Esophagus mucosa (tissue), 1 donor: ENCODE results near the gene GREB1. TPM values are rescaled to one million over a fixed set of nuclear protein-coding genes. Genes with fewer than 3 reads are reported as not detected.

ENCODE experiments used
- ATAC-seq: fragments of 200-7000 bp; cut with Tn5 transposase; one replicate; pipeline ENCODE4 v1.9.1; 2020
- total RNA-seq: library from RNA; stranded (reverse); gene quantifications from one replicate; pipeline ENCODE4 v1.2.4, GENCODE V29; 2023
- donor health status: DM: yes; HTN: yes; CAD: no.

The GREB1 gene
- total RNA-seq, 1 donor from 2014 or later: 0.60 TPM

DNA sequence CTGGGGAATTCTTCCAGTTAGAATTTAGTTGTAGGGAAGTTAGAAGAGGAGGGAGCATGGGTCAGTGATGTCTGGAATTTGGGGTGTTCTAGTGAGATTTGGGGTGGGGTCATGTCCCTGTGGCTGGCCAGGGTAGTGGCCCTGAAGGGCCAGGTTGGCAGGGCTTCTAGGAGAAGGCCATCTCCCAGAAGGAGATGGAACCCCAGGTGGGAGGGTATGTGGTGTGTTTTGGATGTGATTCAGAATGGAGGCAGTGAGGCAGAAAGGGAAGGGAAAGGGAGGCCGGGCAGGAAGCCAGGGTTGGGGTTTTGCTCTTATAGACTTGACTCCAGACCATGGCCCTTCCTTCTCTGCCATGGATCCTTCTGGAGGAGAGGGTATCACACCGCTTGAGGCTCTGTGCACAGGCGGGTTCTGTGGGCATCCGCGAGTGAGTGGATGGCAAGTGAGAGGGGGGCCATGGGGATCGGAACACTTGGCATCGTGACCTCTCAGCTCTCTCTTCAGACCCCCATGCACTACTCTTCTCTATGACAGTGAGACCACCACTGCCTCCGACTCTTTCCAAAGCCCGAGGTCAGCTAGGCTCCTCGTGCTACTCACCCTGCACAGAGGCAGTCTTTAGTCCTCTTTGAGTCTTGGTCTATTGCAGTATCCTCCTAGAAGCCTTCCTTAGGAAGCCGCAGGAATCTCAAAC is 7.3 kb downstream of the GREB1 start:
- ATAC-seq: no peak

- ATAC-seq: no peak
Measured at GRCh38 chr2:11541693-11542274, 7.9 kb downstream of the GREB1 start.

DNA sequence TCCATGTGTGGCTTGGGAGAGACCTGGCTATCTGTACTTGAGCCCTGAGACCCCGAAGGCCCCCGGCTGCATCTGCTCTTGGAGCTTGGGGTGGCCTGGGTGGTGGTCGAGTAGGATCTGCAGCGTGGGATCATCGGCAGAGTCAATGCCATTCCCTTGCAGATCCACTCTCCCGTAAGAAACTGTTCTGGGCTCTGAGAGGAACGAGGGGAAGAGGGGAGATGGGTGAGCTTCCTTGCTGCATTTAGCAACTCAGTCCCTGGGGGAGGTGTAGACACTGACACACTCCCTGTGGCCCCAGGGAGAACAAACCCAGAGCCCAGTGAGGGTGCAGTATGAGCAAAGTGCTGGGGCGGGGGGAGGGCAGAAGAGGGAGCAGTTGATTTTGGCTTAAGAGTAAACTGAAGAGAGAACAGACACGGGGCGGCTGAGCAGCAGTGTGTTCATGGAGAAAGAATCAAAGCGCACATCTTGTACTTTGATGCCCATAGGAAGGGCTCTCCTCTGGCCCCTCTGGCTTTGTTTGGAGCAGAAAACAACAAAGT is 8.5 kb downstream of the GREB1 start:
- no peak for ATAC-seq

DNA sequence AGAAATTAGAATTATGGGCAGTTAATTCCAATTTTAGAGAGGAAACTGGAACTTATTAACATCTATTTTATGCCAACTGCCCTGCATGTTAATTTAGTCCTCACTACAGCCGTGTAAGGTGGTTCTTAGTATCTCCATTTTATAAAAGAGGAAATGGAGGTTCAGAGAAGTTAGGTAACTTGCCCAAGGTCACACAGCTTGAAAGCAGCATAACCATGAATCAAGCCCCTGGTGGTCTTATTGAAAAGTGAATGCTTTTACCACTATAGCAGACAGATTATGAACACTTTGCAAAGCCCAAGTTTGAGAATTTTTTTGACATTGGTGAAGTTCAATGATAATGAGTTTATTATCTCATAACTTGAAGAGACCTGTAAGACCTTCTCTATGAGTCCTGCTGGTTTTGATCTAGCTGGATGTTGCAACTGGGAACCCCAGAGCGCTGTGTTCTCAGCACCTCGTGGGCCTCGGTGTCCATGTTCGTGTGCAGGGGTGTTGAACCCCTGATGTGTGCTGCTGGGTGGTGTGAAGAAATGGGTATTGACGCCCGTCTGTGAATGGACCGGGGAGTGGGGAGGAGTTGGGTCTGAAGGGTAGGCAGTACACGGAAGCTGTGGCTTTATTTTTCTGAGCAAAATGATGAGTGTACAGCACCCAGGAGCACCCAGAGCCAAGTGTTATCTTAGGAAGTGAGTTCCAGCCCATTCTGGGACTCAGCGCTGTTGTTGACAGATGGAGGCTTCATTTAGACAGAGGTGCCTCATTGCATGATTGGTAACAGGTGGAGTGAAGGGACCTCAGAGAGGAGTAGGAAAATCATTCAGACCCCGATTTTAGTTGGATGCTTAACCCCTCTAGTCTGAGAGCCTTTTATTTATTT is 9.7 kb downstream of the GREB1 start:
- ATAC-seq: no peak

GRCh38 chr2:11546072-11546471 is 12.2 kb downstream of the GREB1 start:
- no peak for ATAC-seq

- ATAC-seq: no peak
Measured at GRCh38 chr2:11547912-11548497, 14.2 kb downstream of the GREB1 start.

DNA sequence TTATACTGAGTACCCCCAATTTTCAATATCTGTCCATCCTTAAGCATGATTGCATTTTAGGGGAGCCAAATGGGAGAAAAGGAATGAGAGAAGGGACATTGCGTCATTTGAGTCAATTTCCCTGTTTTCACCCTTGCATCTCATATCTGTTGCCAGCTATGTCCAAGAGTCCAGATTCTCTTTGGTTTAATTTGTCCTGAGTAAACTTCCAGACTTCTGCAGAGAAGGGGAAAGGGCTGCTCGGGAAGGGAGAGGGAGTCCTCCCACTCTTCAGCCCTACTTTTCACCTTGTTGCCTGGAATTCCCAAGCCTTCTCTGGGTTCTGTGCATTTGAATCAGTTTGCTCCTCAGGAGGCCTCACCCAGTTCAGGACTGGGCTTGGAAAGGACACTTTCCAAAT is 16.5 kb downstream of the GREB1 start:
- ATAC-seq: no peak

DNA sequence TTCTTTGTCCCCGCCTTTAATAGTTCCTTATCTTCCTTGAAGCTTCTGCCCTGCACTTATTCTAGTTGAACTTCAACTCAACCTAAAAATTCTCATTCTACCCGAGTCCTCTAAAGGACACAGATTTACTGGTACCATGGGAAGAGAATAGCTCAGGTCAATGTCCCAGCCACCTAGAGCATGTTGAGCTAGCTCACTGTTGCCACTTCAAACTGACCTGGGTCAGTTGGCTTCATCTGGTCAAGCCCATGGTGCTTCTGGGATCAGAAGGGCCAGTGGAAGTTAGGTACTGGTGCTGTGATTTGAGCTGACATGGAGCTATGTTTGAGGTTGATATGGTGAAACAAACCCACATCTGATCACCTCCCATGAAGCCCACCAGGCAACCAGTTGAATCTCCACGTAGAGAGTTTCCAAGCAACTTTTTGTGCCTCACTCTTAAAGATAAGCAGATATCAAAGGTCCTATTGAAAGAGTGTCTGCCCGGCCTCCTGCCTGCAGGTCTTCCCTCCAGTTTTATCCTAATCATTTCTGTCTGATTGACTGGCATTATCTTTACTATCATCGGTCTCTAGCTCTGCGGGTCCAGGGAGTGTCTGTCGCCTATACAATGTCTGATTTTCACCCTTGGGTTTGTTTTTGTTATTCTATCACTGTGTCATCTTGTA is 17.2 kb downstream of the GREB1 start:
- ATAC-seq: no peak

GRCh38 chr2:11551569-11552259 is 17.9 kb downstream of the GREB1 start:
- no peak for ATAC-seq

- no peak for ATAC-seq
Measured at GRCh38 chr2:11552260-11552638, 18.4 kb downstream of the GREB1 start.

GRCh38 chr2:11553661-11554398 is 20.0 kb downstream of the GREB1 start:
- no peak for ATAC-seq

GRCh38 chr2:11554399-11554716 is 20.5 kb downstream of the GREB1 start:
- ATAC-seq: no peak

DNA sequence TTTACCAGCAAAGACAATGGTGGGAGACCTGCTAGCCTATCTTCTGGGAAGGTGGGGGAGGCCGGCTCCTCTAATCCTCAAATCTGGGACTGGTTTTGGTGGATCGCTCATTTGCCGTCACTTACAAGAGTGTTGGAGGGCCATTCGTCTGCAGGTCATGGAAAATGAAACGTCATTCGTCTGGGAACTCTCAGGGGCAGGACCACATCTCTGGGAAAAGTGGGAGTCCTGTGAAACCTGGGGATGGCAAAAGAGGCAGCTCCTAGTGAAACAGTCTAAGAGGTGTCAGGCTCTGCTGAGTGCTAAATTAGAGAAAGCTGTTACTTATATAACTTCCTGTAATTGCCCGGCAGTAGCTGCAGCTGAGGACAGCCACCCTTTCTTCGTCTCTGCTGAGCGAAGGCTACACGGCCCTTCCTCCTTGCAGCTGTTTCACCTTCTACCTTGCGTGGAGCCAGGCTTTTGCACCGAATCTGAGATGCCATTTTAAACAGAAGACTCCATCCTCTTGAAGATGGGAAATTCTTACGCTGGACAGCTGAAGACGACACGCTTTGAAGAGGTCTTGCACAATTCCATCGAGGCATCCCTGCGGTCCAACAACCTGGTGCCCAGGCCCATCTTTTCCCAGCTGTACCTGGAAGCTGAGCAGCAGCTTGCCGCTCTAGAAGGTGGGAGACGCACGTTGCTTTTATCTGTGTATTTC is 22.4 kb downstream of the GREB1 start:
- ATAC-seq: no peak

- ATAC-seq: no peak
Measured at GRCh38 chr2:11558214-11558886, 24.5 kb downstream of the GREB1 start.

- no peak for ATAC-seq
Measured at GRCh38 chr2:11559066-11559785, 25.4 kb downstream of the GREB1 start.

DNA sequence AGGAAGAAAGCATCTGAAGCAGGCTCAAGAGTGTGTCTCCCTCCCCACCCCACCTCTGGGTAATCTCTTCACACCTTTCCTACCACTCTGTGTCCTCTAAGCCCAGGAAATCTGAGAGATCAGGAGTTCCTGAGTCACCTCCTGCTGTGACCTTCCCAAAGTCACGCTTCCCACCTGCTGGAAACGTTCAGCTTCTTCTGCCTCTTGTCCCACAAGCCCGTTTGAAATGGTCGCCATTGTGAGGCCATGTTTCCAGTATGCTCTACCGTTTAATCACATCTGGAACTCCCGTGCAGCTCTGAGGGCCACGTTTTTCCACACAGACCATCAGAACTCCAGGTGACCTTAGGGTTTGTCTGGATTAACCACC is 25.9 kb downstream of the GREB1 start:
- ATAC-seq: no peak

DNA sequence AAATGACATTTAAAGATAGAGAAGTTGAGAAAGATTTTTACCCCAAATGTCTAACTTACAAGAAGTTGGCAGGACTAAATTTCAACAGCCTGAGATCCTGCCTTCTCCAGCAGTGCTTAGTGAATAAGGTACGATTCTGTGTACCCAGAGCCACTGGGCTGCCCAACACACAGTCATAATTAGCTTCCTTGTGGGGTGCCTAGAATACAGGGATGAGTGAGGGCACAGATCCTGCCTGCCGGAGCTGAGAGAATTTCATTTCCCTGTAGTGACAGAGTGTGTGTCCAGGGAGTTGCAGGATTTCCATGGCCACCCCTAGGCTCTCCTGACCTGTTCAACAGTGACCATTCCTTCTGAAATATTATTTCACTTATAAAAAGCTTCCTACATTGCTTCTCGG is 27.0 kb downstream of the GREB1 start:
- no peak for ATAC-seq

- ATAC-seq: peak; percentile 95
Measured at GRCh38 chr2:11562011-11562410, 28.2 kb downstream of the GREB1 start.

GRCh38 chr2:11562476-11562875 is 28.6 kb downstream of the GREB1 start:
- peak; percentile 15 for ATAC-seq
